Stimulated activated CD8-positive, alpha-beta memory T cell treated with anti-CD3 and anti-CD28 coated beads, Interleukin-12 subunit alpha, Interleukin-12 subunit beta, amount 100 ng/mL, for 24 hours (primary cell): ENCODE measurements around the gene CD99.
"Not testable (repeated sequence)": the region's sequence is repeated elsewhere in the genome, so short reads cannot be mapped to it uniquely, and the experiment has no call there.

Experiments
- DNase-seq: peaks from one replicate; pipeline ENCODE4 v3.0.0-alpha.2; 2020; ENCODE audit errors: extremely low read depth

CD99 gene

GRCh38 chrX:2727264-2727663, 36.2 kb downstream of the CD99 start:
- DNase-seq, result not testable (repeated sequence)

GRCh38 chrX:2732076-2732475, 41.0 kb downstream of the CD99 start:
- no peak for DNase-seq

DNA sequence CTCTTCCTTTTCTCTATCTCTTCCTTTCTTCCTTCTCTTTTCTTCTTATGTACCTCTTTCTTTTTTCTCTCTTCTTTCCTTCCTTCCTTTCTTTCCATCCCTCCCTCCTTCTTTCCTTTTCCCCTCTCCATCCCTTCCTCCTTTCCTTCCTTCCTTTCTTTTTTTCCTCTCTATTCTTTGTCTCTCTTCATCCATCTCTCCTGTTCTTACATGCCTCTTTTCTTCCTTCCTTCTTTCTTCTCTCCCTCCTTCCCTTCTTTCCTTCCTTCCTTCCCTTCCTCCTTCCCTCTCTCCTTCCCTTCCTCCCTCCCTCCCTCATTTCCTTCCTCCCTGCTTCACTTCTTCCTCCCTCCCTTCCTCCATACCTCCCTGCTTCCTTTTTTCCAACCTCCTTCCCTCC, 41.6 kb downstream of the CD99 start:
- no peak for DNase-seq

DNA sequence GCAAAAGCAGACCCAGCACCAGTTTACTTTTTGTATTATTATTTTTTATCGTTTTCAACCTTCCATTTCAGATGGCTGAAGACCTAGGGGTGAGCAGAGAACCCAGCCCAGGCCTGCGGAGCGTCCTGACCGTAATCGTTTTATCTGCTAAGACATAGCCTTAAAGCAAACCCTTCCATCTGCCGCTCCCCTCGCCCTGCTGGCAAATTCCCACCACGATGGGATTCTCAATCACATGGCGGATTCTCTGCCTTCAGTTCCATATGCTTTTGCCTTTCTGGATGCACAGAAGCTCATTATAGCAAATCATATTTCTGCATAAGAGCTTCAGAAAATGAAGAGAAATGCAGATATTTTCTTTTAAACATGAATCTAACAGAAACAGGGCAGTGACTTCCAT, 42.2 kb downstream of the CD99 start:
- no peak for DNase-seq

- no peak for DNase-seq
Measured at GRCh38 chrX:2735270-2735669, 44.2 kb downstream of the CD99 start.

DNA sequence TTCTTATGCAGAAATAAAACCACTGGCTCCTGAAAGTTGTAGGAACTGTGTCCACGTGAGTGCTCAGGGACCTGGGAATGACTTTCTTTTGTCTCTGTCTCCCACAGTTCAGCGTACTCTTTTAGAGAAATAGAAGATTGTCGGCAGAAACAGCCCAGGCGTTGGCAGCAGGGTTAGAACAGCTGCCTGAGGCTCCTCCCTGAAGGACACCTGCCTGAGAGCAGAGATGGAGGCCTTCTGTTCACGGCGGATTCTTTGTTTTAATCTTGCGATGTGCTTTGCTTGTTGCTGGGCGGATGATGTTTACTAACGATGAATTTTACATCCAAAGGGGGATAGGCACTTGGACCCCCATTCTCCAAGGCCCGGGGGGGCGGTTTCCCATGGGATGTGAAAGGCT, 49.6 kb downstream of the CD99 start:
- DNase-seq, result no peak

DNA sequence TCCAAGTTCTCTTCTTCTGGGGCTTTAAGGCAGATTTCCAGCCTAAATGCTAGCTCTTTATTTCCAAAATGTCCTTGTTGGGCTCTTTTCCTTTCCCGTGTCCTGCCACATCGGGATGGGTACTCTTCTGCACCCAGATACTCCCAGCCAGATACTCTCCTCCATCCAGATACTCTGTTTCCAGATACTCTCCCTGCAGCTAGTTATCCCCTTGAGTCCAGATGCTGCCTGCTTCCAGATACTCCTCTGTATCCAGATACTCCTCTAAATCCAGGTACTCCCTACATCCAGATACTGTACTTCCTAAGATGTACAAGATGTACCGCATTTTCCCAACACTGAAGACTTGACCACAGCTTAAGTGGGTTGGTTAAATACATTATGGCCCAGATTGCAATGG, 50.3 kb downstream of the CD99 start:
- DNase-seq, result no peak

- not testable (repeated sequence) for DNase-seq
Measured at GRCh38 chrX:2746250-2746649, 55.2 kb downstream of the CD99 start.

- DNase-seq, result no peak
Measured at GRCh38 chrX:2748171-2748814, 57.2 kb downstream of the CD99 start.

DNA sequence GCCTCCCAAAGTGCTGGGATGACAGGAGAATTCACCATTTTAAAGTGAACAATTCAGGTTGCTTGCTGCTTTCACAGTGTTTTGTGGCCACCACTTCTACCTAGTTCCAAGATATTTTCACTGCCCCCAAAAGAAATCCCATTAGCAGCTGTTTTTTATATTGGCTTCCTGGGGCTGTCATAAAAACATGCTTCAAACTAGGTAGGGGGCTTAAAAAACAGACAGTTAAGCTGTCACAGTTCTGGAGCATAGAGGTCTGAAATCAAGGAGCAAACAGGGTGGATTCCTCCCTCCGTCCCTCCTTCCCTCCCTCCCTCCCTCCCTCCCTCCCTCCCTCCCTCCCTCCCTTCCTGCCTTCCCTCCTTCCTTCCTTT, 57.7 kb downstream of the CD99 start:
- DNase-seq, result no peak

DNA sequence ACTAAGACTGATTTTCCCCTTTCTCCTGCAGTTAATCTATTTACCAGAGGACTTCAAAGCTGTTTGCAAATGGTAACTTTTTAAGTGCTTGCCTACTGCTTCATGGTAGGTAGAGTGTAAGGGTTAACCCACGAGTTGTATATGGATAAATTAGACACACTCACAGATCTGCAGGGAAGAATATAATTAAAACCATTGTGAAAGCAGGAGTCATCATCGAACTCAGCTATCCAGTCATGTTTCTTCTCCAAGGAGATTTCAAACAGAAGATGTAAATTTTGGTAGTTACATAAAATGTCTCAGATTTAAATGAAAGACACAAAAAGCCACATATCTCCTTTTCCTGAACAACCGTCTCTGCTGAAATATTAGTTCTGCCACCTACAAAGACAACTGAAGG, 60.2 kb downstream of the CD99 start:
- no peak for DNase-seq

DNA sequence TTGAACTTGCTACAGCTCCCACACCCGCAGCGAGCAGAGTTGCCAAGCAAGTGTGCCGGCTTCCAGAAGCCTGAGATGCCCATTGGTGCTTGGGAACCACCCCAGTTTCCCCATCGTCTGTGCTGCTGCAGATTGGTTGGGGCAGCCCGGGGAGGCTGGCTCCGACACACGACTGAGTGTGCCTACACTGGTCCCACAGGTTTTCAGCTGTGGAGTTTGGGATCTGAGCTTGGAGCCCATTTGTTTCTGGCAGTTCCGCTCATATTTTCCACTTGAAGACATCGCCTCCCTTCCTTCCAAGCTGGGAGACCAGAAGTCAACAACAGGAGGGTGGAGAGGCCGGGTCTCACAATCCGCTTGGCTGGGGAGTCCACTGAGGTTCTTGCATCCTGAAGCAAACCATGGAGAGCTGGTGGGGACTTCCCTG, 60.8 kb downstream of the CD99 start, which contains the start of gene XG:
TSS of gene XG (plus strand) at position 167 of the 427 bp plus-strand sequence. CDS start at position 402, 235 bp downstream.
- DNase-seq, result not testable (repeated sequence)

GRCh38 chrX:2752441-2752840, 61.3 kb downstream of the CD99 start:
- DNase-seq, result not testable (repeated sequence)

DNA sequence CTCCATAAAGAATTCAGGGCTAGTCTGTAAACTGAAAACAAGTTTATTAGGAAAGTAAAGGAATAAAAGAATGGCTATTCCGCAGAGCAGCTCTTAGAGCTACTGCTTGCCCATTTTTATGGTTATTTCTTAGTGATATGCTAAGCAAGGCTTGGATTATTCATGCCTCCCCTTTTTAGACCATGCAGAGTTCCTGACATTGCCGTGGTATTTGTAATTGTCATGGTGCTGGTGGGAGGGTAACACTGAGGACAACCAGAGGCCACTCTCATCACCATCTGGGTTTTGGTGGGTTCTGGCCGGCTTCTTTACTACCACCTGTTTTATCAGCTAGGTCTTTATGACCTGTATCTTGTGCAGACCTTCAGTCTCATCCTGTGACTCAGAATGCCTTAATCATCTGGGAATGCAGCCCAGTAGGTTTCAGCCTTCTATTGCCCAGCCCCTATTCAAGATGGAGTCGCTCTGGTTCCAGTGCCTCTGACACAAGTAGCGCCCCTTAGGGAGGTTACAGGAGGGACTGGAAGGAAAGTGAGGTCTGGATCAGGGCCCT, 64.1 kb downstream of the CD99 start:
- not testable (repeated sequence) for DNase-seq

- no peak for DNase-seq
Measured at GRCh38 chrX:2756548-2756947, 65.5 kb downstream of the CD99 start.

DNA sequence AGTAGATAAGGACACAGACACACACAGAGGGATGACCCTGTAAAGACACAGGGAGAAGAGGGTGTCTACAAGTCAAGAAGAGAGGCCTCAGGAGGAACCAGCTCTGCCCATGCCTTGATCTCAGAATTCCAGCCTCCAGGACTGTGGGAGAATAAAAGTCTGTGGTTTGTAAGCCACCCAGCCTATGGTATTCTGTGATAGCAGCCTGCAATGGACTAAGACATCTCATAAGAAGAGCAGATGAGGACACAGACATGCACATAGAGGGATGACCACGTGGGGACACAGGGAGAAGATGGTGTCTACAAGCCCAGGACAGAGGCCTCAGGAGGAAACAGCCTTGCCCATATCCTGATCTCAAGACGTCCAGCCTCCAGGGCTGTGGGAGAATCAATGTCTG, 70.2 kb downstream of the CD99 start:
- no peak for DNase-seq

DNA sequence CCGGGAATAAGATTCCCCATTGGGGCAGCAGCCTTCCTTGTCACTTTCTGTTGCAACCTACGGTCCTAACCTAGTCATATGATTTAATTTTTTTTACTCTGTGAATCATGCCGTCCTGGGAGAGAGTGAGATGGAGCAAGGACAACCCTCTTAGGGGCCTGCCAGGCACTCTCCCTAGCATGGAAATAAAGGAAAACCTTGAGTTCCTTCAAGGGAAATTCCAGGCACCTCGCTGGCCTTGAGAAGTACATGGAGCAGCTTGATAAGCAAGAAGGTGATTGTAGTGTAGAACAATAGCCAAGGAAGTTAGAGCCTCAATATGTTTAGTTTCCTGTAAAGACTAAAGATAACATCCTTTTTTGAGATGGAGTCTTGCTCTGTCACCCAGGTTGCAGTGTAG, 71.6 kb downstream of the CD99 start:
- DNase-seq, result not testable (repeated sequence)

DNA sequence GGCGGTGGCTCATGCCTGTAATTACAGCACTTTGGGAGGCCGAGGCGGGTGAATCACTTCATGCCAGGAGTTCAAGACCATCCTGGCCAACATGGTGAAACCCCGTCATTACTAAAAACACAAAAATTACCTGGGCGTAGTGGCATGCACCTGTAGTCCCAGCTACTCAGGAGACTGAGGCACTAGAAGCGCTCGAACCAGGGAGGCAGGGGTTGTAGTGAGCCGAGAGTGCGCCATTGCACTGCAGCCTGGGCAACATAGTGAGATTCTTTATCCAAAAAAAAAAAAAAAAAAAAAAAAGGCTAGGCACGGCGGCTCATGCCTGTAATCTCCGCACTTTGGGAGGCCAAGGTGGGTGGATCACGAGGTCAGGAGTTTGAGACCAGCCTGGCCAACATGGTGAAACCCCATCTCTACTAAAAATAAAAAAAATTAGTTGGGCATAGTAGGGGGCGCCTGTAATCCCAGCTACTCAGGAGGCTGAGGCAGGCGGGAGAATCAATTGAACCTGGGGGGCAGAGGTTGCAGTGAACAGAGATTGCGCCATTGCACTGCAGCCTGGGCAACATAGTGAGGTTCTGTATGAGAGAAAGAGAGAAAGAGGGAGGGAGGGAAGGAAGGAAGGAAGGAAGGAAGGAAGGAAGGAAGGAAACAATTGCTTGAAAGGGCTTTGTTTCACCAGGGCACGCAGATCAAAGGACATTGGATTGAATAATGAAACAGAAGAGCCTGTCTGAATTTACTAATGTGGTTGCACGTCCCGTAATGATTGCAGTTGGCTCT, 73.9 kb downstream of the CD99 start:
- DNase-seq, result not testable (repeated sequence)

- DNase-seq, result no peak
Measured at GRCh38 chrX:2765549-2765830, 74.4 kb downstream of the CD99 start.

DNA sequence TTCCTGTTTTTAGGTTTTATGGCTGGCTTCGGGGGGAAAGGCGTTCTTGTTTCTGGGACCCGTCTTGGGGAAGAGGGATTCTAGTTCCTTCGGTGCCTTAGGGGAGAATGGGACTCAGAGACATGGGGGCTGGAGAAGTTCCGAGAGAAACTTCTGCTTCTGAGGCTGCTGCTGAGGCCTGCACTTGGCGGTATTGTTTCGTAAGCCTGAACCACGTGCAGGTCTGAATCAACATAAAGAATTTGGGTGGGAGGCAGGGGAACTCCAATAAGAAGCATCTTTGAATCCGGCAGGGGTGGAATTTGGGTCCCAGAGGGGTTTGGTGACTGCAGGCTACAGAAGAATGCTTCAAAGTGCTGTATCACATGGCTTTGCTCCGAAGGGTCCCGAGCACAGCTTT, 75.8 kb downstream of the CD99 start:
- DNase-seq, result no peak

DNA sequence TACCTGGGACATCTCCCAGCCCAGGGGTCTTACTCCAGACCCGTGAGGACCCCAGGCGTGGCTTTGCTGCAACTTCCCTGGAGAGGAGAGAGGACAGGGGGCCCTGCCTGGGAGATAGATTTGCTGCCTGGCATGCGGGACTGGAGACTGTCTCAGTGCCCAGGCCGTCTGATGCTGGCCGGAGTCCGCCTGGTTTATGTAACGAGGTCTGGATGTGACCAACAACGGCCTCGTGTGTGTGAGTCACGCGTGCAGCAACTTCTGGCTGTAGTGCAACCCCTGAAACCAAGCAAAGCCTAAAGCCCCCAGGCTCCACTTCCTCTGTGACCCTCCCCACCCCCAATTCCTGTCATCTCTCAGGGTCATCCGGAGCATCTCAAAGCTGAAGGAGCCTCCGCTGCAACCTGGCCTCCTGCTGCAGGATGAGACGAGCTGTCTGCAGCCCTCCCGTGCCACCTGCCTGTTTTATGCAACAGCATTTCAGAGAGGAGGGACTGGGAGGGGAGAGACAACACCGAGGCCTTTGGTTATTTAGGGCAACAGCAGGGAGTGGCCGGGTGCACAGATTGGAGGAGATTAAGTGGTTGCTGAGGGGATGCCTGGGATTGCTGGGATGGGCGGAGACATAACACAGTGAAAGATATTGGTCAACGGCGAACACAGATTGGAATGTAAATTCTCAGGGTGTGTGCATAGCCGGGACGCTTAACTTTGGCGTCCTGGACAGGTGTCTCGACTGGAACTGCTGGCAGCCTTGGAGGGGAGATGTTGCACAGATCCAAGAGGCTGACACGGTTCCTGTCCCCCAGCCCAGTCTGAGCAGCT, 76.7 kb downstream of the CD99 start:
- no peak for DNase-seq

- no peak for DNase-seq
Measured at GRCh38 chrX:2769615-2770014, 78.5 kb downstream of the CD99 start.
